Ishikawa (cell line): ENCODE data around the gene RPTOR.

Experiments used
- CEBPB ChIP-seq: IDR thresholded peaks from 2 replicates; pipeline ENCODE4 v1.6.1; 2012
- CREB1 ChIP-seq: IDR thresholded peaks from 2 replicates; pipeline ENCODE4 v1.6.1; 2012; ENCODE audit warnings: low read depth
- EGR1 ChIP-seq: IDR thresholded peaks from 2 replicates; pipeline ENCODE4 v1.6.1; 2012
- EP300 ChIP-seq: IDR thresholded peaks from 2 replicates; pipeline ENCODE4 v1.6.1; 2012; ENCODE audit warnings: borderline replicate concordance
- FOXM1 ChIP-seq: IDR thresholded peaks from 2 replicates; pipeline ENCODE4 v1.6.1; 2012; ENCODE audit warnings: low read depth, borderline replicate concordance
- NFIC ChIP-seq: IDR thresholded peaks from 2 replicates; pipeline ENCODE4 v1.6.1; 2012
- RAD21 ChIP-seq: IDR thresholded peaks from 2 replicates; pipeline ENCODE4 v1.6.1; 2012; ENCODE audit warnings: low read depth
- TAF1 ChIP-seq: IDR thresholded peaks from 2 replicates; pipeline ENCODE4 v1.6.1; 2012; ENCODE audit warnings: low read depth, mild to moderate bottlenecking
- TCF12 ChIP-seq: IDR thresholded peaks from 2 replicates; pipeline ENCODE4 v1.6.1; 2012; ENCODE audit warnings: low read depth
- TEAD4 ChIP-seq: IDR thresholded peaks from 2 replicates; pipeline ENCODE4 v1.6.1; 2012
- YY1 ChIP-seq: IDR thresholded peaks from 2 replicates; pipeline ENCODE4 v1.6.1; 2012; ENCODE audit warnings: low read depth
- ZBTB7A ChIP-seq: IDR thresholded peaks from 2 replicates; pipeline ENCODE4 v1.6.1; 2012; ENCODE audit warnings: low read depth
- TF ChIP-seq, protein P1 (sequence below): IDR thresholded peaks from 2 replicates; pipeline ENCODE4 v1.6.1; 2012
- TF ChIP-seq, protein P2 (sequence below): IDR thresholded peaks from 2 replicates; pipeline ENCODE4 v1.6.1; 2012
- TF ChIP-seq, protein P3 (sequence below): IDR thresholded peaks from 2 replicates; pipeline ENCODE4 v1.6.1; 2012; ENCODE audit warnings: low read depth, mild to moderate bottlenecking

Gene RPTOR

DNA sequence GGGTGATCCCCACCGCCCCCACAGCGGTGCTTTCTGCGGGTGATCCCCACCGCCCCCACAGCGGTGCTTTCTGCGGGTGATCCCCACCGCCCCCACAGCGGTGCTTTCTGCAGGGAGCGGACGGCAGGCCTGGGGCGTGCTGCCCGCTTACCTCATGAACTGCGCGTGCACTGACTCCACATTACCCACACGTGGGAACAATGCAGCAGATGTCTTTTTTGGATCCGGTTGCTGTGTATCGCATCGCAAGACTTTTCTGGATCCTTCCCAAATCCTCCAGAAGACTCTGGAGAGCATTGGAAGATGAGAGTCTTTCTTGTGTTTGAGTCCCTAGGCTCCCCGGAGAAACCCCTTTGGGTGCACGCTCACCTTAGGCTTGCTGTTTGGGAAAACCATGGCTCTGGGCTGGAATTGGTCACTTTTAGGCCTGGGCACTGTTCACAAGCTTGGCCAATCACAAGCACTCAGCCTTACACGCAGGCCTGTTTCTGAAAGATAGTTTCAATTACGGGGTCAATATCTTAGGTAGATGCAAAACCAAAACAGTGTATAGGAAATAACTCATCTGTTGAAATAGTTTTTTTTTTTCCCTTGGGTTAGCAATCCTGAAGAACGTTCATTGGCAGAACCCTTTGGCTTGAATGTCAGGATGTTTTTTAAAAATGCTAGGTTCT is 201.8 kb downstream of the RPTOR start:
- no peak for TF ChIP-seq EGR1
- no peak for TF ChIP-seq RAD21
- no peak for TF ChIP-seq ZBTB7A

DNA sequence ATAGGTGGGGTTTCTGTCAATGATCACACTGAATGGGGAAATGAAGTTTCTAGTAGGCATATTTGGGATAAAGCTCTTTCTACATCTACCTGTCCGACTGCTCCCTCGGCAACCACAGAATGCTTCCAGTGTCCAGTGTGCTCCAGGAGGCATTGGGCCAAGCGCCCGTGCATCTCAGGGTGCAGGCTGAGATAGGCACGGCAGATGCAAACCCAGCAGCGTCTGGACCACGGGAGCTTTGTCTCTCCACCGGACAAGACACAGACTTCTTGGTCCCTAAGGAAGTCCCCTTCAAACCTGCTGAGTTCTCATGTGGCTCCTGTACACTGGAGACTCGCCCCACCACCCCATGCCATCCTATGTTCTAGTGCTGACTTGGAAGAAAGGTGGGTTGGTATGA is 202.8 kb downstream of the RPTOR start:
- TF ChIP-seq, protein P1, sequence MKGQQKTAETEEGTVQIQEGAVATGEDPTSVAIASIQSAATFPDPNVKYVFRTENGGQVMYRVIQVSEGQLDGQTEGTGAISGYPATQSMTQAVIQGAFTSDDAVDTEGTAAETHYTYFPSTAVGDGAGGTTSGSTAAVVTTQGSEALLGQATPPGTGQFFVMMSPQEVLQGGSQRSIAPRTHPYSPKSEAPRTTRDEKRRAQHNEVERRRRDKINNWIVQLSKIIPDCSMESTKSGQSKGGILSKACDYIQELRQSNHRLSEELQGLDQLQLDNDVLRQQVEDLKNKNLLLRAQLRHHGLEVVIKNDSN: no peak
- no peak for TF ChIP-seq RAD21
- no peak for TF ChIP-seq CREB1
- TF ChIP-seq NFIC: no peak
- TF ChIP-seq CEBPB: no peak
- TF ChIP-seq EGR1: no peak
- no peak for TF ChIP-seq ZBTB7A
- TF ChIP-seq TEAD4: no peak
- TF ChIP-seq, protein P2, sequence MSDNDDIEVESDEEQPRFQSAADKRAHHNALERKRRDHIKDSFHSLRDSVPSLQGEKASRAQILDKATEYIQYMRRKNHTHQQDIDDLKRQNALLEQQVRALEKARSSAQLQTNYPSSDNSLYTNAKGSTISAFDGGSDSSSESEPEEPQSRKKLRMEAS: no peak
- no peak for TF ChIP-seq FOXM1
- TF ChIP-seq TAF1: no peak
- TF ChIP-seq, protein P3, sequence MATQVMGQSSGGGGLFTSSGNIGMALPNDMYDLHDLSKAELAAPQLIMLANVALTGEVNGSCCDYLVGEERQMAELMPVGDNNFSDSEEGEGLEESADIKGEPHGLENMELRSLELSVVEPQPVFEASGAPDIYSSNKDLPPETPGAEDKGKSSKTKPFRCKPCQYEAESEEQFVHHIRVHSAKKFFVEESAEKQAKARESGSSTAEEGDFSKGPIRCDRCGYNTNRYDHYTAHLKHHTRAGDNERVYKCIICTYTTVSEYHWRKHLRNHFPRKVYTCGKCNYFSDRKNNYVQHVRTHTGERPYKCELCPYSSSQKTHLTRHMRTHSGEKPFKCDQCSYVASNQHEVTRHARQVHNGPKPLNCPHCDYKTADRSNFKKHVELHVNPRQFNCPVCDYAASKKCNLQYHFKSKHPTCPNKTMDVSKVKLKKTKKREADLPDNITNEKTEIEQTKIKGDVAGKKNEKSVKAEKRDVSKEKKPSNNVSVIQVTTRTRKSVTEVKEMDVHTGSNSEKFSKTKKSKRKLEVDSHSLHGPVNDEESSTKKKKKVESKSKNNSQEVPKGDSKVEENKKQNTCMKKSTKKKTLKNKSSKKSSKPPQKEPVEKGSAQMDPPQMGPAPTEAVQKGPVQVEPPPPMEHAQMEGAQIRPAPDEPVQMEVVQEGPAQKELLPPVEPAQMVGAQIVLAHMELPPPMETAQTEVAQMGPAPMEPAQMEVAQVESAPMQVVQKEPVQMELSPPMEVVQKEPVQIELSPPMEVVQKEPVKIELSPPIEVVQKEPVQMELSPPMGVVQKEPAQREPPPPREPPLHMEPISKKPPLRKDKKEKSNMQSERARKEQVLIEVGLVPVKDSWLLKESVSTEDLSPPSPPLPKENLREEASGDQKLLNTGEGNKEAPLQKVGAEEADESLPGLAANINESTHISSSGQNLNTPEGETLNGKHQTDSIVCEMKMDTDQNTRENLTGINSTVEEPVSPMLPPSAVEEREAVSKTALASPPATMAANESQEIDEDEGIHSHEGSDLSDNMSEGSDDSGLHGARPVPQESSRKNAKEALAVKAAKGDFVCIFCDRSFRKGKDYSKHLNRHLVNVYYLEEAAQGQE: no peak
- no peak for TF ChIP-seq EP300
- TF ChIP-seq YY1: no peak
- TF ChIP-seq TCF12: no peak

DNA sequence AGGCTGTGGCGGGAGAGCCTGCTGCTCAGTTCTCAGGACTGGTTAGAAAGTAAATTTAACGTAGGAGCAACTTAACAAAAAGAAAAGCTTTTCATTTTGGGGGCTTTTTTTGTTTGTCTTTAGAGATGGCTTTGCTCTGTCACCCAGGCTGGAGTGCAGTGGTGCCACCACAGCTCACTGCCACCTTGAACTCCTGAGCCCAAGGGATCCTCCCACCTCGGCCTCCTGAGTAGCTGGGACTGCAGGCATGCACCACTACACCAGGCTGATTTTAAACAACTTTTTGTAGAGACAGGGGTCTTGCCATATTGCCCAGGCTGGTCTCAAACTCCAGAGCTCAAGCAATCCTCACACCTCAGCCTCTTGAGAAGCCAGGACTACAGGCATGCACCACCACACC is 205.0 kb downstream of the RPTOR start:
- TF ChIP-seq TEAD4: no peak
- TF ChIP-seq TCF12: no peak
- TF ChIP-seq FOXM1: no peak
- no peak for TF ChIP-seq RAD21
- no peak for TF ChIP-seq EP300
- no peak for TF ChIP-seq CEBPB
- no peak for TF ChIP-seq CREB1
- TF ChIP-seq, protein P2: no peak
- TF ChIP-seq, protein P1: no peak
- no peak for TF ChIP-seq NFIC
- TF ChIP-seq ZBTB7A: no peak
- no peak for TF ChIP-seq EGR1
- TF ChIP-seq TAF1: no peak
- TF ChIP-seq YY1: no peak
- TF ChIP-seq, protein P3: no peak

DNA sequence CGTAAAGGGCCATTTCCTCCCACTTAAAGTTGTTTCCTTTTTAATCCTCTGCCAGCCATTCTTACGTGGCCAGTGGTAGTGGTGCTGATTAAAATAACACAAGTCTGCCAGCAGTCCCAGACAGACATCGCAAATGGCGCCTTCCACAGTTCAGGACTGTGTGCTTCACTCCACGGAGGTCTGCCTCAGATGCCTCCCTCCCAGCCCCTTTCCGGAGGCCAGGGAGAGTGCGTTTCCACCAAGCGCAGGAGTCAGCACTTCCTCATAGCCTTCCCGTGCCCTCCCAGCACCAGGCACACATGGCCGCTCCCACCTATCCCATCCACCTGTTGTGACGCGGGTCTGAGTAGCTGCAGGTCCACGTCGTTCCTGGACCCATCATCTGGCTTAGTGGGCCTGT is 205.6 kb downstream of the RPTOR start:
- TF ChIP-seq TAF1: no peak

DNA sequence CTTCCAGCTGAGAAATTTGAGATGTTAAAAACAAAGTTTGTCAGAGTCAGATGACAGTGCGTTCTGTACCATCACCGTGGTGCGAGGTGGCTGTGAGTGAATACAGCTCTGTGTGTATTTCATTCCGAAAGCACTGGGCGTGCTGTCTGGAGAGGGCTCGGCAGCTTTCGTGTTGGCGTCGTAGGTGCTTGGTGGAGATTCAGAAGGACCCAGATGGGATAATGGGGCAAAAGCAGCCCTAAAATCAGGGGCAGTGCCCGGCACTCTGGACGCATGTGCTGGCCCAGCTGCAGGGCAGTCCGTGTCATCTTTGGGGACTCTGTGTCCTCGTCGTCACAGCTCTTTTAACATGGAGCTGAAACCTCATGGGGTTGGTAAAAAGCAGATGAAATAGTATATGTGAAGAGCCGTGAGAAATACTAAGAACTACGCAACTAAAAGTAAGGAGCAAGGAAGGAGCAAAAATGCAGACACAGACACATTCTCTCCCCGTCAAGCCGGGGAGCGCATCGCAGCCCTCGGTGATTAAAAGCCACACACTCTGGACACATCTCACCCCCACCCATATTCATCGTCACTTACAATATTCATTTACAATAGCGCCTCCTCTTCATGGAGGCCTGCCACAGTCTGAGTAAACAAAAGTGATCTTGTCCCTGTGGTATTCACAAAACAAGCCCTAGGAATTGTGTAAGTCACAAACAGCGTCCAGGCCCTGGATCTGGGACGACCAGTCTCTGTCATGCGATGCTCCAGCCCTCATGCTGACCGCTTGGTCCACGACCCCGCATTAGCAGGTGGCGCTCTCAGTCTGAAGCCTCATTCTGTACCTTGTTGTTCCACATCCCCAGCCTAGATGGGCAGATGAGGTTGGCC is 206.7 kb downstream of the RPTOR start:
- TF ChIP-seq NFIC (no peak), EGR1 (no peak), TAF1 (no peak), CEBPB (no peak), FOXM1 (no peak), TCF12 (no peak)
- TF ChIP-seq, protein P3: no peak
- TF ChIP-seq, protein P1: no peak
